HG03520 (cell line): Measurements from ENCODE around the gene PAOX.
"Not testable (repeated sequence)": the region's sequence is repeated elsewhere in the genome, so short reads cannot be mapped to it uniquely, and the experiment has no call there.

Experiments
- ATAC-seq: cut with Tn5 transposase; IDR thresholded peaks from one replicate; pipeline ENCODE4 v1.9.1; 2021; ENCODE audit warnings: mild to moderate bottlenecking, moderate library complexity; ENCODE audit not compliant: unreplicated experiment

PAOX gene

GRCh38 chr10:133431888-133432613 lies 53.0 kb downstream of the PAOX start:
- ATAC-seq, result not testable (repeated sequence)

DNA sequence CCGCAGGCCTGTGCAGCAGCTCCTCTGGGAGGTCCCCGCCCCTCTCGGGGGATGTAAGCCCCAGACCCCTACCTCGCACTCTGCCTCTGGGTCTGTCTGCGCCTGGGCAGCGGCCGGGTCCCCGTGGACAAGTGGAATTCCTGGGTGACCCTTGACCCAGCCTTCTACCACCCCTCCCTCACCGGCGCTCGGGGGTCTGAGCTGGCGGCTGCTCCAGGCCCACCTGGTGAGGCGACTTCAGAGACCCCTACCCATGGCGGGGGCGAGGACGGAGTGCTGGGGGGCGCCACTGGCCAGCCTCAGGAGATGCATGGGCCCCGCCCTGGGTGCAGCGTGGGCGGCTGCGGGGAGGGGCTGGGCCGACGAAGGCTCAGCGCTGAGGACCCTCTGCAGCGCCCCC lies 53.7 kb downstream of the PAOX start:
- ATAC-seq, result not testable (repeated sequence)

- no peak for ATAC-seq
Observed at GRCh38 chr10:133438711-133439273, 59.7 kb downstream of the PAOX start.

DNA sequence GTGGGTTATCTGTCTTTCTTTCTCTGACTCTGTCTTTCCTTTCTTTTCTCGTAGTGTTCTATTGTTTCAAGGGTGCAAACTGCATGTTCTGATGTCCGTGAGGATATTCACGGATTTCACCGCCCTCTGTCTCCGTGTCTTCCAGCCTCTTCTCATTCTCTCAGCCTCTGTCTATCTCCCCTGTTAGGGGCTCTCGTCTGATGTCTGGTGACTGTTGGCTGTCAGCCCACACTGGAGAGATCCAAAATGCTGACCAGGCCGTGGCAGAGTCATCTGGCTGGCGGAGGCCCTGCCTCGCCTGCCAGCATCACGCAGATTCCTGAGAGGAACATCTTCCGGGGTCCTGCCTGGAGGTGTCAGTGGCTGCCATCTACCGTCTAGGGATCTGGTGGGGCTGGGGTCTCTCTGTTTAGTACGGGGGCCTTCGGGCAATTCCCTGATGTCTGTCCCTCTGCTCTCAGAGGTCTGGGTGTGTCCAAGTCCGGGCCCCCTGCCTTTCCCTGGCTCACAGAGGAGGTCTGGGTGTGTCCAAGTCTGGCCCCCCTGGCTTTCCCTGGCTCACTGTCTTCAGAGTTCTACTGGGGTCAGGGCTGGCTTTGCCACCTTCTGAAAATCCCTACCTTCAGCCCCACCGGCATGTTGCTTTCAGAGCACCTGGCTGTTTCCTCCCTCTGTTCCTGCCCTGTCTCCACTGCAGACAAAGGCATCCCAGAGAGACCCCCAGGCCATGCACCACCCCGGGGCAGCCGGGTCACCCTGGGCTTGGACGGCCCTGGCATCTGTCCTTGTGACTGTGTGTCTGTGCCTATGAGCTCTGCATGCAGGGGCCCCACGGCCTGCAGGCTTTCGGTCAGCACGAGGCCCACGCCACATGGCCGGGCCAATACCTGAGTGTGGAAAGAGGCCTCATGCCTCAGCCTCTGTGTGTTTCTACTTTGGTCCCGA lies 60.7 kb downstream of the PAOX start:
- ATAC-seq, result no peak

- ATAC-seq, result no peak
Observed at GRCh38 chr10:133440633-133441285, 61.7 kb downstream of the PAOX start.
